ENCODE results near the gene TNRC18. TPM values are rescaled to one million over a fixed set of nuclear protein-coding genes. Genes with fewer than 3 reads are reported as not detected.

TNRC18 gene
- total RNA-seq, 1 experiment from 2014 or later: 91.7 TPM

DNA sequence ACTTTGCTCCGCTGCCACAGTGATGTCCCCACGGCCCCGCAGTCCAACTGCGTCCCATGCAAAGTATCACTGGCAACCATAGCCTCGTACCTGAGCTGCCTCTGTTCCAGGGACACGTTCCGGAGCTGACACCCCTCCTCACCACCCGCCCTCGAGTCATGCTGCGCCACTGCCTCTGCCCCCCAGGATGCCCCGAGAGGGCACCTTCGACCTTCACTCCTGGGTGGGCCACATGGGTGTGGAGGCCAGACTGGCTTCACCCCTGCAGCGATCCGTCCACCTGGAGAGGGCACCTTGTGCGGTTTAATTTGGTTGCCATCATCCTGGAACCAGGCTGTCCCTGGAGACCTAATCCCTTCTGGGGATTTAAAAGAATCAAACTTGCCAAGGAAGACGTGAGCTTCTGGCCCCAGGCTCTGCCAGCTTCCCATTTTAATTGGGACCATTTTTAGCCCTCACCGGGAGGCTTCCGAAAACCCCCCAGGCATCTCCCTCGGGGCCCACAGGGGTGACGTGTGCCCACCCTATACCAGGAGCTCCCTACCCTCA is 19.2 kb upstream of the TNRC18 start:
- BruUV-seq (replicated peaks): no TSS peak
- no peaks in the 10 kb centered on the region for H3K36me3 ChIP-seq (ENCODE audit: insufficient read depth, low read length, poor library complexity, severe bottlenecking)
- no peaks in the 10 kb centered on the region for H3K9me3 ChIP-seq (ENCODE audit: low read depth, low read length, poor library complexity, severe bottlenecking)
- no peak overlapping the region for H3K27ac ChIP-seq (ENCODE audit: low read depth, low read length, poor library complexity, severe bottlenecking)
- no peak for DNase-seq (ENCODE audit: low spot score)
- no peak for TF ChIP-seq EZH2 (IDR thresholded peaks at IDR 0.05; ENCODE audit: borderline replicate concordance, low read depth, low read length, poor library complexity, severe bottlenecking)
- TF ChIP-seq, protein P1, sequence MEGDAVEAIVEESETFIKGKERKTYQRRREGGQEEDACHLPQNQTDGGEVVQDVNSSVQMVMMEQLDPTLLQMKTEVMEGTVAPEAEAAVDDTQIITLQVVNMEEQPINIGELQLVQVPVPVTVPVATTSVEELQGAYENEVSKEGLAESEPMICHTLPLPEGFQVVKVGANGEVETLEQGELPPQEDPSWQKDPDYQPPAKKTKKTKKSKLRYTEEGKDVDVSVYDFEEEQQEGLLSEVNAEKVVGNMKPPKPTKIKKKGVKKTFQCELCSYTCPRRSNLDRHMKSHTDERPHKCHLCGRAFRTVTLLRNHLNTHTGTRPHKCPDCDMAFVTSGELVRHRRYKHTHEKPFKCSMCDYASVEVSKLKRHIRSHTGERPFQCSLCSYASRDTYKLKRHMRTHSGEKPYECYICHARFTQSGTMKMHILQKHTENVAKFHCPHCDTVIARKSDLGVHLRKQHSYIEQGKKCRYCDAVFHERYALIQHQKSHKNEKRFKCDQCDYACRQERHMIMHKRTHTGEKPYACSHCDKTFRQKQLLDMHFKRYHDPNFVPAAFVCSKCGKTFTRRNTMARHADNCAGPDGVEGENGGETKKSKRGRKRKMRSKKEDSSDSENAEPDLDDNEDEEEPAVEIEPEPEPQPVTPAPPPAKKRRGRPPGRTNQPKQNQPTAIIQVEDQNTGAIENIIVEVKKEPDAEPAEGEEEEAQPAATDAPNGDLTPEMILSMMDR (conservative IDR thresholded peaks at IDR 0.05; ENCODE audit: low read depth, low read length): no peak
- no peak overlapping the region for H3K4me3 ChIP-seq (ENCODE audit: low read depth, low read length, poor library complexity, severe bottlenecking)
- ChIA-PET CTCF (interaction anchor here (0.8 kb wide), 1 partner anchor 77 kb away, joined by 3 read pairs; no protein-coding TSS in a partner anchor), POLR2A (ENCODE audit: low non-redundant PET) (interaction anchor here (0.6 kb wide), 1 partner anchor 567 kb away, joined by 17 read pairs; no protein-coding TSS in a partner anchor)
- no peaks in the 10 kb centered on the region for H3K27me3 ChIP-seq (replicated peaks; ENCODE audit: insufficient read depth, low read depth, low read length, poor library complexity)
- H3K4me1 ChIP-seq (ENCODE audit: insufficient read depth, low read length, poor library complexity, severe bottlenecking): no peaks in the 10 kb centered on the region
- intact Hi-C loops (cut with micrococcal nuclease; ENCODE audit: unreplicated experiment): no loop called here

DNA sequence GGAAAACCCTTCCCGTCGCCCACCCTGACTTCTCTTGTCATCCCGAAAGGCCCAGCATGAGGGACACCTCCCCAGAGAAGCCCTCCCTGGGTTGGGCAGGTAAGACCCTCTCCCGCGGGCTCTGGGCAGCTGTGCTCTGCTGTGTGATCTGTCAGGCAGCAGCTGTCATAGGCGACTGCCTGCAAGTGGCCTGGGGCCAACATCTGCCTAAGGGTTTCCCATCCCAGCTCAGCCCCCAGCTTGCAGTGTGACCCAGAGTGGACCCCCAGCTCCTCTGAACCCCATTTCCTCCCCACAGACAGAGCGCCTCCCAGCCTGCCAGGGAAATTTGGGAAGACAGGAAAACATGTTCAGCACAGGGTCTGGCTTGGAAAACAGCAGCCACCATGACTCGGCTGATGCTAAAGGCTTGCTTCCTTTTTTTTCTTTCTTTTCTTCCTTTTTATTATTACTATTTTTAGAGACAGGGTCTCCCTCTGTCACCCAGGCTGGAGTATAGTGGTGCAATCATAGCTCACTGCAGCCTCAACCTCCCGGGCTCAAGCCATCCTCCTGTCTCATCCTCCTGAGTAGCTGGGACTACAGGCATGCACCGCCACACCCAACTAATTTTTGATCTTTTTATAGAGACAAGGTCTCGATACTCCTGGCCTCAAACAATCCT is 18.3 kb upstream of the TNRC18 start:
- Histone ChIP-seq H3K27ac (ENCODE audit: low read depth, low read length, poor library complexity, severe bottlenecking) (no peak overlapping the region), H3K36me3 (ENCODE audit: insufficient read depth, low read length, poor library complexity, severe bottlenecking) (no peaks in the 10 kb centered on the region), H3K4me1 (ENCODE audit: insufficient read depth, low read length, poor library complexity, severe bottlenecking) (no peaks in the 10 kb centered on the region), H3K27me3 (replicated peaks; ENCODE audit: insufficient read depth, low read depth, low read length, poor library complexity) (no peaks in the 10 kb centered on the region), H3K9me3 (ENCODE audit: low read depth, low read length, poor library complexity, severe bottlenecking) (no peaks in the 10 kb centered on the region), H3K4me3 (ENCODE audit: low read depth, low read length, poor library complexity, severe bottlenecking) (no peak overlapping the region)
- ChIA-PET CTCF (interaction anchor here (0.6 kb wide), 1 partner anchor 10 kb away, joined by 5 read pairs; no protein-coding TSS in a partner anchor), POLR2A (ENCODE audit: low non-redundant PET) (no interaction called here)
- DNase-seq (ENCODE audit: low spot score): no peak
- intact Hi-C loops (cut with micrococcal nuclease; ENCODE audit: unreplicated experiment): no loop called here
- TF ChIP-seq, protein P1 (conservative IDR thresholded peaks at IDR 0.05; ENCODE audit: low read depth, low read length): no peak
- no peak for TF ChIP-seq EZH2 (IDR thresholded peaks at IDR 0.05; ENCODE audit: borderline replicate concordance, low read depth, low read length, poor library complexity, severe bottlenecking)
- no TSS peak for BruUV-seq (replicated peaks)

DNA sequence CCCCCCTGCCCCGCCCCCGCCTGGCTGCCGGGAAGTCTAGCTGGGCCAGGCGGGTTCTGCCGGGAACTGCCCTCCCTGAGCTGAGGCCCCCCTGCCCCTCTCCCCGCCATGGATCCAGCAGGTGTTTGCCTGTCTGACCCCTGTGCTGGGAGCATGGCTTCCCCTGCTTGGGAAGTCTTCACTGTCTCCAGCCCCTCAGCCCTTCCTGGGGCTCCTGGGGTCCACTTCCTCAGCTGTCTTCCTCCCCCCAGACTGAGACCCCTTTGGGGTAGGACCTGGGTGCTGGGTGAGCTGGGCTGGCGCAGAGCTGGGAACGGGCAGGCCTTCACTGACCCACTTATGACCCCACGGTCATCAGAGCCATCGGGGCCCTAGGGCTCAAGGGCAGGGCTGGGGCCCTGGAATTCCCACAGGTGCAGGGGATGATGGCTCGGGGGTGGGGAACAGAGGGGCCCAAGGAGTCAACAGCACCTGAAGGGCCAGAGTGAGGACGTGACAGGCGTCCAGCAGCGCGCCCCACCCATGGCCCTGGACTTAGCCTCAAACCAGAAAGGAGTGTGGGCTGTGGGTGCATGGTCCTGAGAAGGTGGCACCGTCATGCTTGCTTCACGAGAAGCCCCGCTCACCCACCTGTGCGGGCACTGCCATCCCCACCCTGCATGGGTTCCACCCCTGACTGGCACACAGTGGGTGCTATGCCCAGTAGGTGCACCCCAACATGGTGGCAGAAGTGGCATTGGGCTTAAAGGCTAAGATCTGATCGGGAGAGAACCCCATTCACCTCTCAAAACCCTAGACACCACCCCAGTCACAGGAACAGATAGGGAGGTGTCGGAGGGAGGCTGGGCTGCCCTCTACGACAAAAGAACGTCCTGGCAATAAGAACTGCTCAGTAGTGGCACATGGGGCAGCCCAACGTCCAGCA is 16.2 kb upstream of the TNRC18 start:
- H3K27ac ChIP-seq (ENCODE audit: low read depth, low read length, poor library complexity, severe bottlenecking): no peak overlapping the region
- BruUV-seq (replicated peaks): no TSS peak
- TF ChIP-seq, protein P1 (conservative IDR thresholded peaks at IDR 0.05; ENCODE audit: low read depth, low read length): no peak
- no peak for TF ChIP-seq EZH2 (IDR thresholded peaks at IDR 0.05; ENCODE audit: borderline replicate concordance, low read depth, low read length, poor library complexity, severe bottlenecking)
- no peak overlapping the region for H3K4me3 ChIP-seq (ENCODE audit: low read depth, low read length, poor library complexity, severe bottlenecking)
- CTCF ChIA-PET: no interaction called here
- H3K4me1 ChIP-seq (ENCODE audit: insufficient read depth, low read length, poor library complexity, severe bottlenecking): no peaks in the 10 kb centered on the region
- no peak for DNase-seq (ENCODE audit: low spot score)
- POLR2A ChIA-PET (ENCODE audit: low non-redundant PET): no interaction called here
- no peaks in the 10 kb centered on the region for H3K36me3 ChIP-seq (ENCODE audit: insufficient read depth, low read length, poor library complexity, severe bottlenecking)
- intact Hi-C loops (cut with micrococcal nuclease; ENCODE audit: unreplicated experiment): no loop called here
- no peaks in the 10 kb centered on the region for H3K27me3 ChIP-seq (replicated peaks; ENCODE audit: insufficient read depth, low read depth, low read length, poor library complexity)
- no peaks in the 10 kb centered on the region for H3K9me3 ChIP-seq (ENCODE audit: low read depth, low read length, poor library complexity, severe bottlenecking)
